Ovary (tissue), 9 donors: ENCODE results near the gene TJP1. TPM values are rescaled to one million over a fixed set of nuclear protein-coding genes. Genes with fewer than 3 reads are reported as not detected.

Experiments
- DNase-seq, 5 donors: peaks; one replicate each; pipeline ENCODE4 v3.0.0-alpha.2; 2019 to 2020
- H3K27ac ChIP-seq, 2 donors: fragments of 200-600 bp; one replicate each; pipeline versions ENCODE4 v1.5.1 to v1.8.0; 2019 to 2022
- H3K27me3 ChIP-seq: fragments of 200-600 bp; one replicate; pipeline ENCODE4 v1.8.0; 2022
- H3K36me3 ChIP-seq: fragments of 200-600 bp; sonication (generic); one replicate; pipeline ENCODE4 v1.5.1; 2019
- H3K4me1 ChIP-seq: one replicate; pipeline ENCODE4 v1.8.1; 2013; ENCODE audit warnings: mild to moderate bottlenecking, moderate library complexity; ENCODE audit not compliant: insufficient read depth
- H3K4me3 ChIP-seq: fragments of 200-600 bp; sonication (generic); one replicate; pipeline ENCODE4 v1.5.1; 2017
- H3K9me3 ChIP-seq, 2 donors: fragments of 200-600 bp in 1 of 2; sonication (generic) in 1 of 2; one replicate each; pipeline versions ENCODE4 v1.5.1 to v1.8.1; 2013 to 2019; ENCODE audit warnings: mild to moderate bottlenecking in 1 of 2, moderate library complexity in 1 of 2
- EP300 ChIP-seq: sonication (generic); formaldehyde crosslinking; IDR thresholded peaks from one replicate; pipeline ENCODE4 v1.6.1; 2017; ENCODE audit warnings: antibody characterized with exemption
- POLR2A ChIP-seq: fragments of 450-650 bp; IDR thresholded peaks from one replicate; pipeline ENCODE4 v1.6.1; 2017; ENCODE audit warnings: antibody characterized with exemption, mild to moderate bottlenecking, moderate library complexity
- WGBS, 3 donors: extraction: QIAGEN DNeasy Blood & Tissue Kit in 1 of 3; methylation state at CpG; one replicate each; pipeline versions ENCODE4 v1.1.5 to v1.1.7; 2013 to 2017; 5-methylcytosine and 5-hydroxymethylcytosine counted together
- intact Hi-C, 4 donors: fragments of 100-400 bp; cut with DNase I; formaldehyde crosslinking; loops; one replicate each; pipeline versions ENCODE4 v1.11.0 to v1.15.1; 2022 to 2023
- polyA plus RNA-seq, 2 donors: library from polyadenylated mRNA; stranded (reverse); fragments of 200-250 nt in 1 of 2; fragments of 350-450 nt in 1 of 2; fragmentation: Illumina TruSeq in 1 of 2; extraction: RNeasy Lipid Tissue Mini Kit (QIAGEN cat#74804) in 1 of 2; gene quantifications; one replicate each; pipeline ENCODE4 v1.2.3, GENCODE V29; 2013 to 2014
- total RNA-seq, 7 donors: library from RNA; depleted of rRNA in 2 of 7; stranded (reverse); fragments of >200 nt in 2 of 7; fragmentation: NEBNext Ultra II Directional in 3 of 7; extraction: Animal tissue kit (Norgen Biotek cat#: 25700) in 3 of 7; gene quantifications; one replicate each; pipeline versions ENCODE4 v1.1.0 to v1.2.4, GENCODE V29; 2016 to 2023
- TF ChIP-seq, protein P1 (sequence below), 3 donors: fragments of 450-650 bp in 2 of 3; fragments of 200-600 bp in 1 of 3; IDR thresholded peaks; one replicate each; pipeline versions ENCODE4 v1.5.1 to v1.8.0; 2016 to 2022; ENCODE audit warnings: antibody characterized with exemption in 3 of 3, mild to moderate bottlenecking in 1 of 3
- donor health status: DM: no; HTN: no; CAD: no; lungs with moderate emphysema.
- donor health status: DM: no; HTN: no; CAD: no.
- donor health status: Bipolar disorder and iron deficiency.
- donor health status: DM: yes; HTN: yes; CAD: no.
- donor health status: DM: no; HTN: no; CAD: no.
- donor health status: DM: yes; HTN: yes; CAD: no.

The TJP1 gene
- total and polyA plus RNA-seq, 9 donors: 25.3 to 150 (median 70.1) TPM

DNA sequence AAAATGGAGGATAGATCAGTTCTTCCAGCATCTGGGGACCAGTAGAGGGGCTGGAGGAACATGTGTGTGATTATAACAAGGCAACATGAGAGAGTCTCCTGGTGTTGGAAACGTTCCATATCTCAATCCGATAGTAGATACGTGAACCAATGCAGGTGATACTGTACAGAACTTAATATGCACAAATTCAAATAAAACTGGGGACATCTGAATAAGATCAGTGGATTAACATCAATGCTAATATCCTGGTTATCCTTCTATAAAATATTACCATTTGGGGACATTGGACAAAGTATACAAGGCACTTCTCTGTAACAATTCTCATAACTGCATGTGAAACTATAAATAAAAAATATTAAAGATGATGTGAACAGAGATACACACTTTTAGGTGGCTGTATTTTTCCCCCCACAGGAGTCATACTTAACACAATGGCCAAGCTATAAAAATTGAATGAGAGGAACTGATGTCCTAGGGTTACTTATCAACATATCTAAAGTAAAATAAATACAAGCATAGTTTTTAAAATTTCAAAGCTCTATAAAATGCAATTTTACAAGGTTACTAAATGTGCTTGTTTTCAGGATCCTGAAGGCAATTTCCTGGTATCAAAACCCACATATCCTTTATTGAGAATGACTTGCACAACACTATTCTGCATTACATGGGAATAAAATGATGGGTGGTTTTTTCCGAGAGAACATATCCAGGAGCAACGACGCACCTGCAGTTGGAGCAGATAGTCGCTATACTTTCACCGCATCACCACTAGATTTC, 31.1 kb upstream of the TJP1 start:
- no peak overlapping the region for H3K4me3 ChIP-seq
- no peaks in the 10 kb centered on the region for H3K36me3 ChIP-seq
- WGBS, 3 donors: 86 to 93% (median 91%) methylated on average over 8 of the region's 8 CpGs
- H3K9me3 ChIP-seq: no peaks in the 10 kb centered on the region
- intact Hi-C loops: no loop called here
- H3K27me3 ChIP-seq: no peaks in the 10 kb centered on the region
- no peak for DNase-seq
- no peak overlapping the region for H3K27ac ChIP-seq
- TF ChIP-seq POLR2A: no peak
- TF ChIP-seq EP300: no peak
- TF ChIP-seq, protein P1, sequence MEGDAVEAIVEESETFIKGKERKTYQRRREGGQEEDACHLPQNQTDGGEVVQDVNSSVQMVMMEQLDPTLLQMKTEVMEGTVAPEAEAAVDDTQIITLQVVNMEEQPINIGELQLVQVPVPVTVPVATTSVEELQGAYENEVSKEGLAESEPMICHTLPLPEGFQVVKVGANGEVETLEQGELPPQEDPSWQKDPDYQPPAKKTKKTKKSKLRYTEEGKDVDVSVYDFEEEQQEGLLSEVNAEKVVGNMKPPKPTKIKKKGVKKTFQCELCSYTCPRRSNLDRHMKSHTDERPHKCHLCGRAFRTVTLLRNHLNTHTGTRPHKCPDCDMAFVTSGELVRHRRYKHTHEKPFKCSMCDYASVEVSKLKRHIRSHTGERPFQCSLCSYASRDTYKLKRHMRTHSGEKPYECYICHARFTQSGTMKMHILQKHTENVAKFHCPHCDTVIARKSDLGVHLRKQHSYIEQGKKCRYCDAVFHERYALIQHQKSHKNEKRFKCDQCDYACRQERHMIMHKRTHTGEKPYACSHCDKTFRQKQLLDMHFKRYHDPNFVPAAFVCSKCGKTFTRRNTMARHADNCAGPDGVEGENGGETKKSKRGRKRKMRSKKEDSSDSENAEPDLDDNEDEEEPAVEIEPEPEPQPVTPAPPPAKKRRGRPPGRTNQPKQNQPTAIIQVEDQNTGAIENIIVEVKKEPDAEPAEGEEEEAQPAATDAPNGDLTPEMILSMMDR (IDR thresholded peaks at IDR 0.05): no peak
- H3K4me1 ChIP-seq: peaks cover 2% of the 10 kb centered on the region

DNA sequence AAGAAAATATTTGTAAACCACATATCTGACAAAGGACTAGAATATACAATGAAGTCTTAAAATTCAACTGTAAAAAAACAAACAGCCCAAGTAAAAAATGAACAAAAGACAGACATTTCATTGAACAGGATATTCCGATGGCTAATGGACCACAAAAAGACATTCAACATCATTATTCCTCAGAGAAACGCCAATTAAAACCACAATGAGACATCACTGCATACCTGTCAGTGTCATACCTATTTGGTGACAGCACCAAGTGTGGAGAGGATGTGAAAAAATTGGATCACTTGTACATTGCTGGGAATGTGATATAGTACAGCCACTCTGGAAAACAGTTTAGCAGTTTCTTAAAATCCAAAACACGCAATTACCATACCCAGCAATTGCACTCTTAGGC, 29.9 kb upstream of the TJP1 start:
- TF ChIP-seq POLR2A (no peak), EP300 (no peak)
- TF ChIP-seq, protein P1 (IDR thresholded peaks at IDR 0.05): no peak
- 95 to 96% (median 95%) methylated on average over 3 of the region's 3 CpGs for WGBS, 3 donors
- Histone ChIP-seq H3K27me3 (no peaks in the 10 kb centered on the region), H3K4me3 (no peak overlapping the region), H3K4me1 (peaks cover 2% of the 10 kb centered on the region), H3K9me3 (peaks cover 0 to 3% of the 10 kb centered on the region in 2 donors), H3K27ac (no peak overlapping the region), H3K36me3 (no peaks in the 10 kb centered on the region)
- no peak for DNase-seq
- intact Hi-C loops: no loop called here

DNA sequence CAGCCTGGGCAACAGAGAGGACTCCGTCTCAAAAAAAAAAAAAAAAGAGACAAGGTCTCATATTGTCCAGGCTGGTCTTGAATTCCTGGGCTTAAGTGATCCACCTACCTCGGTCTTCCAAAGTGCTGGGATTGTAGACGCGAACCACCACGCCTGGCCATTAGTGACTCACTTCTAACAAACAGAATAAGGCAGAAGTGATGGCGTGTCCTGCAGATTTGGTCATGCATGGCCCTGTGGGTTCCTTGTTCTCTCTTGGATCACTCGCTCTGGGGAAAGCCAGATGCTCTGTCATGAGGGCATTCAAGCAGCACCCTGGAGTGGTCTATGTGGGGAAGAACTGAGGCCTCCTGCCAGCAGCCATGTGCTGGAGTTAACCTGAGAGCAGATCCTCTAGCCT, 27.4 kb upstream of the TJP1 start:
- intact Hi-C loops: no loop called here
- peaks cover 2% of the 10 kb centered on the region for H3K4me1 ChIP-seq
- peaks cover 0 to 3% of the 10 kb centered on the region in 2 donors for H3K9me3 ChIP-seq
- H3K27ac ChIP-seq: no peak overlapping the region
- H3K4me3 ChIP-seq: no peak overlapping the region
- no peak for DNase-seq
- WGBS, 3 donors: 96 to 97% (median 96%) methylated on average over 7 of the region's 7 CpGs
- H3K27me3 ChIP-seq: no peaks in the 10 kb centered on the region
- TF ChIP-seq EP300 (no peak), POLR2A (no peak)
- TF ChIP-seq, protein P1 (IDR thresholded peaks at IDR 0.05): no peak
- no peaks in the 10 kb centered on the region for H3K36me3 ChIP-seq

DNA sequence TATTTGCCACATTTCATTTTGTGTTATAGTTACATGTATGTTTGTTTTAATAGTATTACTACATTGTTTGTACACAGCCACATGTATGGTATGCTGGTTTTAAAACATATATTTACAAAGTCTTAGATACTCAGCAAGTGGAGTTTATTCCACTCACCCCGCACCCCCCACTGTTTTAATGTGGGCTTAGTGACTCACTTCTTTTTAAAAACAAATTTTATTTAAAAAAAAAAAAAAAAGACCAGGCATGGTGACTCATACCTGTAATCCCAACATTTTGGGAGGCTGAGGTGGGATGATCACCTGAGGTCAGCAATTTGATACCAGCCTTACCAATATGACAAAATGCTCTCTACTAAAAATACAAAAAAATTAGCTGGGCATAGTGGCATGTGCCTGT, 26.9 kb upstream of the TJP1 start:
- intact Hi-C loops: no loop called here
- 89 to 91% (median 90%) methylated on average over 1 of the region's 1 CpG for WGBS, 3 donors
- H3K4me3 ChIP-seq: no peak overlapping the region

More for the DNA sequence above, 26.9 kb upstream of the TJP1 start:
- Histone ChIP-seq H3K27ac (no peak overlapping the region), H3K4me1 (no peaks in the 10 kb centered on the region), H3K36me3 (no peaks in the 10 kb centered on the region), H3K27me3 (no peaks in the 10 kb centered on the region), H3K9me3 (peaks cover 0 to 3% of the 10 kb centered on the region in 2 donors)
- TF ChIP-seq, protein P1 (IDR thresholded peaks at IDR 0.05): no peak
- TF ChIP-seq POLR2A (no peak), EP300 (no peak)
- no peak for DNase-seq
